Upper lobe of right lung (tissue), 1 donor: ENCODE measurements around the gene CHN2. TPM values are rescaled to one million over a fixed set of nuclear protein-coding genes. Genes with fewer than 3 reads are reported as not detected.

Experiments used
- ATAC-seq: fragments of 200-7000 bp; cut with Tn5 transposase; one replicate; pipeline ENCODE4 v1.9.1; 2020; ENCODE audit warnings: mild to moderate bottlenecking, moderate library complexity
- DNase-seq: peaks from one replicate; pipeline ENCODE4 v3.0.0-alpha.2; 2020
- H3K27ac ChIP-seq: fragments of 200-600 bp; one replicate; pipeline ENCODE4 v1.8.0; 2022
- H3K27me3 ChIP-seq: fragments of 200-600 bp; one replicate; pipeline ENCODE4 v1.8.0; 2022; ENCODE audit warnings: mild to moderate bottlenecking
- H3K36me3 ChIP-seq: fragments of 200-600 bp; one replicate; pipeline ENCODE4 v1.8.0; 2022
- H3K4me1 ChIP-seq: fragments of 200-600 bp; one replicate; pipeline ENCODE4 v1.8.0; 2022
- H3K4me3 ChIP-seq: fragments of 200-600 bp; one replicate; pipeline ENCODE4 v1.8.0; 2022; ENCODE audit warnings: mild to moderate bottlenecking
- H3K9me3 ChIP-seq: fragments of 200-600 bp; one replicate; pipeline ENCODE4 v1.8.0; 2022
- CTCF ChIP-seq: fragments of 200-600 bp; IDR thresholded peaks from one replicate; pipeline ENCODE4 v1.8.0; 2022; ENCODE audit warnings: antibody characterized with exemption
- intact Hi-C: fragments of 100-400 bp; cut with DNase I; formaldehyde crosslinking; loops from one replicate; pipeline ENCODE4 v1.11.0; 2022
- total RNA-seq: library from RNA; stranded (reverse); fragmentation: NEBNext Ultra II Directional; extraction: Animal tissue kit (Norgen Biotek cat#: 25700); gene quantifications from one replicate; pipeline ENCODE4 v1.2.1, GENCODE V29; 2021
- donor health status: DM: no; HTN: yes; CAD: no; lungs with severe emphysema.

The CHN2 gene
- total RNA-seq, 1 donor from 2014 or later = 14.4 TPM

- H3K4me3 ChIP-seq = no peak overlapping the region
- H3K9me3 ChIP-seq = no peaks in the 10 kb centered on the region
- no peak for TF ChIP-seq CTCF
- H3K27me3 ChIP-seq = no peaks in the 10 kb centered on the region
- DNase-seq = no peak
- intact Hi-C loops = no loop called here
- no peak overlapping the region for H3K27ac ChIP-seq
- no peak for ATAC-seq
- H3K36me3 ChIP-seq = no peaks in the 10 kb centered on the region
- H3K4me1 ChIP-seq = no peaks in the 10 kb centered on the region
These were observed 33.3 kb upstream of the CHN2 start for GRCh38 chr7:29161231-29161630.

GRCh38 chr7:29162577-29162976 is 32.0 kb upstream of the CHN2 start:
- intact Hi-C loops = no loop called here
- Histone ChIP-seq H3K4me1 (no peaks in the 10 kb centered on the region), H3K27me3 (no peaks in the 10 kb centered on the region), H3K27ac (no peak overlapping the region), H3K9me3 (no peaks in the 10 kb centered on the region), H3K36me3 (no peaks in the 10 kb centered on the region), H3K4me3 (no peak overlapping the region)
- ATAC-seq = no peak
- no peak for DNase-seq
- TF ChIP-seq CTCF = no peak

- Histone ChIP-seq H3K4me3 (no peak overlapping the region), H3K27ac (no peak overlapping the region), H3K9me3 (no peaks in the 10 kb centered on the region), H3K27me3 (no peaks in the 10 kb centered on the region), H3K36me3 (no peaks in the 10 kb centered on the region), H3K4me1 (no peaks in the 10 kb centered on the region)
- intact Hi-C loops = no loop called here
- ATAC-seq (no peak), DNase-seq (no peak)
- TF ChIP-seq CTCF = no peak
These were observed 30.7 kb upstream of the CHN2 start for GRCh38 chr7:29163854-29164253.

- no peak for ATAC-seq
- H3K4me1 ChIP-seq = no peaks in the 10 kb centered on the region
- H3K9me3 ChIP-seq = no peaks in the 10 kb centered on the region
- TF ChIP-seq CTCF = no peak
- H3K4me3 ChIP-seq = no peak overlapping the region
- DNase-seq = no peak
- H3K36me3 ChIP-seq = no peaks in the 10 kb centered on the region
- intact Hi-C loops = no loop called here
- peaks cover 6% of the 10 kb centered on the region for H3K27me3 ChIP-seq
- H3K27ac ChIP-seq = no peak overlapping the region
These were observed 26.9 kb upstream of the CHN2 start for GRCh38 chr7:29167721-29168120.

GRCh38 chr7:29170781-29171180 is 23.8 kb upstream of the CHN2 start:
- no peak overlapping the region for H3K4me3 ChIP-seq
- no peak for ATAC-seq
- no peaks in the 10 kb centered on the region for H3K36me3 ChIP-seq
- no peaks in the 10 kb centered on the region for H3K9me3 ChIP-seq
- intact Hi-C loops = no loop called here
- H3K27me3 ChIP-seq = peaks cover 6% of the 10 kb centered on the region
- DNase-seq = no peak
- TF ChIP-seq CTCF = no peak
- no peak overlapping the region for H3K27ac ChIP-seq
- H3K4me1 ChIP-seq = no peaks in the 10 kb centered on the region

- Histone ChIP-seq H3K27me3 (peaks cover 6% of the 10 kb centered on the region), H3K4me1 (no peaks in the 10 kb centered on the region), H3K4me3 (no peak overlapping the region), H3K9me3 (no peaks in the 10 kb centered on the region), H3K27ac (no peak overlapping the region), H3K36me3 (no peaks in the 10 kb centered on the region)
- intact Hi-C loops = no loop called here
- no peak for ATAC-seq
- TF ChIP-seq CTCF = no peak
- DNase-seq = no peak
These were observed 21.1 kb upstream of the CHN2 start for GRCh38 chr7:29173458-29173857.
